Lower leg skin (tissue), 3 donors: ENCODE data around the gene SMIM36.

Source experiments
- CTCF ChIP-seq, 3 donors: fragments of 450-650 bp; IDR thresholded peaks; one replicate each; pipeline ENCODE4 v1.5.1; 2016; ENCODE audit warnings: antibody characterized with exemption in 3 of 3, mild to moderate bottlenecking in 3 of 3, moderate library complexity in 2 of 3
- POLR2A ChIP-seq, 2 donors: fragments of 450-650 bp; IDR thresholded peaks; one replicate each; pipeline ENCODE4 v1.6.1; 2016 to 2017; ENCODE audit warnings: antibody characterized with exemption in 2 of 2, mild to moderate bottlenecking in 1 of 2, moderate library complexity in 1 of 2

DNA sequence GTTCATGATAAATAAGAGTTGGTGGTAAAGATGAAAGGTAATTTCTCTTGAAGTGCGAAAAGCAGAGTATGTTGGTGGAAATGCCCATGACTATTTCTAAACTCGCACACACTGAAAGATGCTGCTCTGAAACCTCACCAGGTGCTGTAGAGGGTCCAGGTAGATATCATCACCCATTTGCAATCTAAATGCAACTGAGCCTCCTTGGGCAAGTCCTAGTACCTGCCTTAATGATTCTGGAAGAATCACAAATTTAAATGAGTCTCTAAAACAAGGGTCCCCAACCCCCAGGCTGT is 83.7 kb downstream of the SMIM36 start:
- TF ChIP-seq CTCF (IDR thresholded peaks at IDR 0.05) (no peak), POLR2A (IDR thresholded peaks at IDR 0.05) (no peak)
